GM23248 (cell line): ENCODE data around the gene HUS1B.

Source experiments
- EZH2 ChIP-seq: fragments of 200-600 bp; sonication (generic); IDR thresholded peaks from 2 replicates; pipeline ENCODE4 v1.6.1; 2018; ENCODE audit warnings: antibody characterized with exemption, mild to moderate bottlenecking; ENCODE audit not compliant: insufficient read depth, poor library complexity, severe bottlenecking
- EZH2phosphoT487 ChIP-seq: fragments of 200-600 bp; sonication (generic); IDR thresholded peaks from 2 replicates; pipeline ENCODE4 v1.6.1; 2018; ENCODE audit warnings: antibody characterized with exemption, moderate library complexity, mild to moderate bottlenecking, low read depth; ENCODE audit not compliant: insufficient read depth

- TF ChIP-seq EZH2phosphoT487 (no peak), EZH2 (no peak)
Measured at GRCh38 chr6:677919-678318, 21.0 kb upstream of the HUS1B start.
